WTC11 (cell line): ENCODE results near the gene BCAT1.

ENCODE experiments used
- ATF1 ChIP-seq: sonication (generic); formaldehyde crosslinking; IDR thresholded peaks from 2 replicates; pipeline ENCODE4 v1.8.1; 2023; ENCODE audit warnings: mild to moderate bottlenecking, moderate library complexity, missing genetic modification reagents
- CTCF ChIP-seq: fragments of 200-600 bp; IDR thresholded peaks from 2 replicates; pipeline ENCODE4 v1.8.0; 2022; ENCODE audit warnings: antibody characterized with exemption

GRCh38 chr12:24899503-24900075 is 49.3 kb downstream of the BCAT1 start:
- TF ChIP-seq ATF1 (no peak), CTCF (no peak)
